OCI-LY7 (cell line): ENCODE results near the gene TMEM132A. TPM values are rescaled to one million over a fixed set of nuclear protein-coding genes. Genes with fewer than 3 reads are reported as not detected.
A peak's percentile ranks its signal among the peaks of the same experiment; 100 is the strongest.

Experiments
- Bru-seq: library from RNA; stranded (reverse); fragments of 400-500 nt; gene quantifications from one replicate; lab custom pipeline; 2021; lab: Mats Ljungman, UMichigan
- BruChase-seq, 2 experiments: library from RNA; stranded (reverse); fragments of 400-500 nt; gene quantifications; one replicate each; lab custom pipeline; 2021; lab: Mats Ljungman, UMichigan
- BruUV-seq: library from RNA; stranded (reverse); fragments of 400-500 nt; replicated peaks from 2 replicates; lab custom pipeline; 2021; lab: Mats Ljungman, UMichigan
- CTCF ChIA-PET: fragments of 300-600 bp; sonication (Branson Sonifier 250); formaldehyde crosslinking; loops from one replicate; lab custom pipeline; 2022; ENCODE audit warnings: antibody characterized with exemption; ENCODE audit not compliant: unreplicated experiment; lab: Charles Lee
- POLR2A ChIA-PET: fragments of 300-600 bp; sonication (Branson Sonifier 250); formaldehyde crosslinking; loops from one replicate; lab custom pipeline; 2022; ENCODE audit warnings: antibody characterized with exemption; lab: Charles Lee
- DNase-seq: peaks from one replicate; pipeline ENCODE4 v3.0.0-alpha.2; 2015; ENCODE audit warnings: low spot score
- H2AFZ ChIP-seq: fragments of 200-600 bp; sonication (generic), shearing (Covaris generic); 2 replicates; pipeline ENCODE4 v1.6.1; 2014; ENCODE audit warnings: mild to moderate bottlenecking, antibody characterized with exemption, low read length, moderate library complexity
- H3K27ac ChIP-seq: fragments of 200-600 bp; sonication (generic); 2 replicates; pipeline ENCODE4 v1.5.1; 2014; ENCODE audit warnings: mixed run types, low read depth, mild to moderate bottlenecking, moderate library complexity, low read length, inconsistent platforms; ENCODE audit not compliant: poor library complexity, severe bottlenecking
- H3K36me3 ChIP-seq: fragments of 200-600 bp; sonication (generic); 2 replicates; pipeline ENCODE4 v1.6.1; 2014; ENCODE audit warnings: mild to moderate bottlenecking, antibody characterized with exemption, low read length, moderate library complexity, mixed read lengths; ENCODE audit not compliant: insufficient read depth
- H3K4me1 ChIP-seq: fragments of 200-600 bp; sonication (generic); 2 replicates; pipeline ENCODE4 v1.5.1; 2014; ENCODE audit warnings: mild to moderate bottlenecking, low read length; ENCODE audit not compliant: insufficient read depth, poor library complexity, severe bottlenecking
- H3K4me2 ChIP-seq: fragments of 200-600 bp; sonication (generic); 2 replicates; pipeline ENCODE4 v1.6.1; 2014; ENCODE audit warnings: mild to moderate bottlenecking, low read length
- H3K4me3 ChIP-seq: fragments of 200-600 bp; sonication (generic); 2 replicates; pipeline ENCODE4 v1.5.1; 2014; ENCODE audit warnings: mild to moderate bottlenecking, low read depth, low read length; ENCODE audit not compliant: poor library complexity, severe bottlenecking
- H3K79me2 ChIP-seq: fragments of 200-600 bp; sonication (generic); 2 replicates; pipeline ENCODE4 v1.6.1; 2016; ENCODE audit warnings: low read depth, mild to moderate bottlenecking, low read length, moderate library complexity, mixed read lengths; ENCODE audit not compliant: insufficient read depth
- H3K9me2 ChIP-seq: fragments of 200-600 bp; sonication (generic); 2 replicates; pipeline ENCODE4 v1.6.1; 2016; ENCODE audit warnings: mild to moderate bottlenecking, low read length, mixed read lengths; ENCODE audit not compliant: insufficient read depth
- H3K9me3 ChIP-seq: fragments of 200-600 bp; sonication (generic); 2 replicates; pipeline ENCODE4 v1.6.1; 2014; ENCODE audit warnings: mild to moderate bottlenecking, mixed run types, low read length, mixed read lengths
- H4K20me1 ChIP-seq: fragments of 200-600 bp; sonication (generic); 2 replicates; pipeline ENCODE4 v1.6.1; 2014; ENCODE audit warnings: mild to moderate bottlenecking, antibody characterized with exemption, low read length, moderate library complexity, mixed read lengths; ENCODE audit not compliant: insufficient read depth
- CTCF ChIP-seq: fragments of 200-600 bp; sonication (generic); conservative IDR thresholded peaks from 2 replicates; pipeline ENCODE4 v1.5.1; 2014; ENCODE audit warnings: mild to moderate bottlenecking, antibody characterized with exemption, low read length, moderate library complexity, mixed read lengths
- EZH2phosphoT487 ChIP-seq: fragments of 200-600 bp; sonication (generic); IDR thresholded peaks from 2 replicates; pipeline ENCODE4 v1.6.1; 2018; ENCODE audit warnings: low read depth, borderline replicate concordance, mild to moderate bottlenecking, mixed run types, antibody characterized with exemption, low read length, moderate library complexity, mixed read lengths
- intact Hi-C: fragments of 100-400 bp; cut with micrococcal nuclease; formaldehyde crosslinking; loops from one replicate; pipeline ENCODE4 v1.10.0; 2022; ENCODE audit not compliant: unreplicated experiment
- long read RNA-seq: library from polyadenylated mRNA; stranded (forward); transcript quantifications from one replicate; pipeline ENCODE4 v2.0.0, GENCODE V29; 2022
- total RNA-seq, 2 experiments: library from RNA; depleted of rRNA in 1 of 2; stranded (reverse); fragments of >200 nt in 1 of 2; shearing (Covaris generic) in 1 of 2; gene quantifications; 2 replicates each; pipeline ENCODE4 v1.2.3, GENCODE V29; 2014 to 2022

TMEM132A gene, protein sequence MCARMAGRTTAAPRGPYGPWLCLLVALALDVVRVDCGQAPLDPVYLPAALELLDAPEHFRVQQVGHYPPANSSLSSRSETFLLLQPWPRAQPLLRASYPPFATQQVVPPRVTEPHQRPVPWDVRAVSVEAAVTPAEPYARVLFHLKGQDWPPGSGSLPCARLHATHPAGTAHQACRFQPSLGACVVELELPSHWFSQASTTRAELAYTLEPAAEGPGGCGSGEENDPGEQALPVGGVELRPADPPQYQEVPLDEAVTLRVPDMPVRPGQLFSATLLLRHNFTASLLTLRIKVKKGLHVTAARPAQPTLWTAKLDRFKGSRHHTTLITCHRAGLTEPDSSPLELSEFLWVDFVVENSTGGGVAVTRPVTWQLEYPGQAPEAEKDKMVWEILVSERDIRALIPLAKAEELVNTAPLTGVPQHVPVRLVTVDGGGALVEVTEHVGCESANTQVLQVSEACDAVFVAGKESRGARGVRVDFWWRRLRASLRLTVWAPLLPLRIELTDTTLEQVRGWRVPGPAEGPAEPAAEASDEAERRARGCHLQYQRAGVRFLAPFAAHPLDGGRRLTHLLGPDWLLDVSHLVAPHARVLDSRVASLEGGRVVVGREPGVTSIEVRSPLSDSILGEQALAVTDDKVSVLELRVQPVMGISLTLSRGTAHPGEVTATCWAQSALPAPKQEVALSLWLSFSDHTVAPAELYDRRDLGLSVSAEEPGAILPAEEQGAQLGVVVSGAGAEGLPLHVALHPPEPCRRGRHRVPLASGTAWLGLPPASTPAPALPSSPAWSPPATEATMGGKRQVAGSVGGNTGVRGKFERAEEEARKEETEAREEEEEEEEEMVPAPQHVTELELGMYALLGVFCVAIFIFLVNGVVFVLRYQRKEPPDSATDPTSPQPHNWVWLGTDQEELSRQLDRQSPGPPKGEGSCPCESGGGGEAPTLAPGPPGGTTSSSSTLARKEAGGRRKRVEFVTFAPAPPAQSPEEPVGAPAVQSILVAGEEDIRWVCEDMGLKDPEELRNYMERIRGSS
- 5.0 and 8.9 TPM in 2 replicates for total RNA-seq (2014; rRNA removed; shearing (Covaris generic))
- 5.5 and 7.5 TPM in 2 replicates for total RNA-seq (2022)
- Bru-seq, nascent RNA: percentile 24 among the genes with signal in this experiment
- BruChase-seq, experiment 1, labeled RNA remaining after a 6-hour chase: percentile 30 among the genes with signal in this experiment
- percentile 28 among the genes with signal in this experiment for BruChase-seq, experiment 2, labeled RNA remaining after a 2-hour chase
- long read RNA-seq, partial matches to known transcripts: 2 of 3 reads
- long read RNA-seq, other reads (novel, unspliced or antisense): 0 of 3 reads

- Histone ChIP-seq H2AFZ (peak within 1 kb of the TSS; percentile 53; the same call in 1 of the 2 replicates), H3K4me3 (peak within 1 kb of the TSS; percentile 70), H3K27ac (no peak within 1 kb of the TSS), H3K4me1 (peaks cover 31% of the 10 kb centered on the region), H3K79me2 (peaks cover 5% of the 10 kb centered on the region; the same call in 1 of the 2 replicates), H4K20me1 (no peaks in the 10 kb centered on the region), H3K9me3 (no peaks in the 10 kb centered on the region), H3K9me2 (no peaks in the 10 kb centered on the region), H3K36me3 (peaks cover 44% of the 10 kb centered on the region), H3K4me2 (peak within 1 kb of the TSS; percentile 56)
- TF ChIP-seq EZH2phosphoT487 (no peak), CTCF (no peak)
- DNase-seq: peak; percentile 35
- ChIA-PET POLR2A (interaction anchor here (0.6 to 1.8 kb wide), 3 partner anchors 9 to 262 kb away, joined by 3 to 8 read pairs (median 3); no protein-coding TSS in a partner anchor), CTCF (interaction anchor here (0.6 kb wide), 1 partner anchor 25 kb away, joined by 5 read pairs; no protein-coding TSS in a partner anchor)
- BruUV-seq: no TSS peak
- intact Hi-C loops: no loop called here
Observed at GRCh38 chr11:60924110-60924905, at the start of gene TMEM132A. Gene TMEM132A, plus strand, starts transcription at chr11:60924460. Its CDS starts 174 bp downstream, at chr11:60924634.

DNA sequence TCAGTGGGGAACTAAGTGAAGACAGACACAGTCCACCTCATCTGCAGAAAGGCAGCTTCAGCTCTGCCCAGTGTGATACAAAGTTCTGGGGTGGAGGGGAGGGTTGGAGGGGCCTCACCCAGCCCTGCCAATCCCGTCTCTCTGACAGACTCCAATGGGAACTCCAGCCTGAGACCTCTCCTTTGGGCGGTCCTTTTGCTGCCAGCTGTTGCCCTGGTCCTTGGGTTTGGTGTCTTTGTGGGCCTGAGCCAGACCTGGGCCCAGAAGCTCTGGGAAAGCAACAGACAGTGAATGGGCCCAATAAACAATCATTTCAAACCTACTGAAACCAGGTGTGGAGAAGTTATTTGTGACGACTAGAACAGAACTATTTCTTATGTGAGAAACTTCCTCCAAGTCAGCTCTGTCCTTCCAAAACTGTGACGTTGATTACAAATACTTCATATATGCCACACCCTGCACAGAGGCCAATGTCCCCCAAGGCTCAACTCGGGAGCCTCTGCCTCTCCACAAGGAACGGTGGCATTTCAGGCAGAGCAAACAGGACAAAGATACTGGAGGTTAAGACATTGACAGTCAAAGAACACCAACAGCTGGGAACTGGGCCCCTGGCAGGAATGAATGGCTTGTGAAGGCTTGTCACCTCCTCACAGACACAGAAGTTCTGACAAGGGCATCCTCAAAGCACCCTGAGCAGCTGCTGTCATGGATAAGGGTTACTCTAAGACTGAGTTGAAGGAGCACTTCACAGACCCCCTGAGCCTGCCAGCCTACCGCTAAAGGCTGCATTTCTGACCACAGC is 48.7 kb upstream of the TMEM132A start:
- intact Hi-C loops: no loop called here

More for the DNA sequence above, 48.7 kb upstream of the TMEM132A start:
- no peak overlapping the region for H3K4me3 ChIP-seq
- no peaks in the 10 kb centered on the region for H3K9me2 ChIP-seq
- H3K27ac ChIP-seq: no peak overlapping the region
- DNase-seq: no peak
- no peaks in the 10 kb centered on the region for H4K20me1 ChIP-seq
- ChIA-PET CTCF (no interaction called here), POLR2A (interaction anchor here (0.8 to 2.3 kb wide), 2 partner anchors 10 to 12 kb away, joined by 3 to 7 read pairs; no protein-coding TSS in a partner anchor)
- no peaks in the 10 kb centered on the region for H3K4me1 ChIP-seq
- H3K4me2 ChIP-seq: no peak overlapping the region
- peaks cover 28% of the 10 kb centered on the region for H3K36me3 ChIP-seq
- H3K9me3 ChIP-seq: no peaks in the 10 kb centered on the region
- BruUV-seq: no TSS peak
- no peak overlapping the region for H2AFZ ChIP-seq
- TF ChIP-seq CTCF (no peak), EZH2phosphoT487 (no peak)
- no peaks in the 10 kb centered on the region for H3K79me2 ChIP-seq
